RPMI7951 (cell line): ENCODE results near the gene SEMA4D. TPM values are rescaled to one million over a fixed set of nuclear protein-coding genes. Genes with fewer than 3 reads are reported as not detected.

ENCODE experiments used
- DNase-seq: peaks from one replicate; pipeline ENCODE4 v3.0.0-alpha.2; 2012; ENCODE audit warnings: low read depth
- total RNA-seq: library from RNA; depleted of rRNA; stranded (reverse); fragments of >200 nt; shearing (Covaris generic); gene quantifications from 2 replicates; pipeline ENCODE4 v1.2.3, GENCODE V29; 2014; rRNA removed

The SEMA4D gene
- total RNA-seq, 1 experiment from 2014 or later, result 0.12 TPM

GRCh38 chr9:89317282-89317681, 180.6 kb downstream of the SEMA4D start:
- no peak for DNase-seq

DNA sequence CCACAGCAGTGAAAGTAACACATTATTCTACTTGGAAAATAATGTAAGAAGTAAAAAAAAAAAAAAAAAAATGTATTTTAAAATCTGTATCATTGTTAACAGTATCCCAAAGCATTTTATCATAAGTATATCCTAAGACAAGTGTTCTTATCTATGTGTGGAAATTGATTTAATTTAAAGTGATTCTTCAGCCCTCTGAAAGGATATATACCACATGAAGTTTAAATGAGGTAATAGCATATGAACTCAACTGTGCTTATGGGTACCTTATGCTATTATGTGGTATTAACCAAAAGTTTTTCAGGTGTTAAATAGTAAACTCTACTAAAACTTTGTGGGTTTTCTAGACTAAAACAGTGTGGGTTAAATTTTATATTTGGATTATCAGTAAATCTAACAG, 182.4 kb downstream of the SEMA4D start:
- DNase-seq, result no peak

DNA sequence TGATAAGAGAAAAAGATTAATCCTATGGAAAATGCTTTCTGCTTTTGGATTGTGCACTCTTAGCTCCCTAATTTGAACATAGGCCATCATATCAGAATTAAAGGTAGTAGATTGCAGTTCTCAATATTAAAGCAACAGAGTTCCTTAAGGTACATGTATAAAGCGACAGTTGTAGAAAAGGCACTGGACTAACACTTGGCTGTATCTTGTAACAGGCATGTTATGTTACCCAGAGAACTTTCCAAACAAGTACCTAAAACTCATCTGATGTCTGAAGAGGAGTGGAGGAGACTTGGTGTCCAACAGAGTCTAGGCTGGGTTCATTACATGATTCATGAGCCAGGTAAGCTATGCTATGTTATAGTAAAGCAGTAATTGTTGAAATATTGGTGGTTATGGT, 183.0 kb downstream of the SEMA4D start:
- no peak for DNase-seq

DNA sequence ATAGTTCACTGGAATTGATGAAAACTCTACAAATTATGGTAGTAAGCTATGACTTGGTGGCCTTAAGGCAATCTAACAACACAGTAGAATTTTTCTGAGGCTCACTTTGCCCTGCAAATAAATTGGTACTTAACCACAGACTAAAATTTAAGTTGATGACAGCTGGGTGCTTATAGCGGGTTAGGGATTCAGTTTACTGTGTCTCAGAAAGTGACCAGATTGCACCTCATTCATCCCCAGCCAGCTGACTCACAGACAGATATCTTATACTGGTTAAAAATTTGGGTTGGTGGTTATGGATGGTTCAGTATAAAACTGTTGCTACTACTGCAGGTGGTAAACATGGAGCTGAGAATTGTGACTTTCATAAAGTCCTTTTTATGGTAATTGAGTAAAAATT, 184.1 kb downstream of the SEMA4D start:
- DNase-seq, result peak; percentile 14

DNA sequence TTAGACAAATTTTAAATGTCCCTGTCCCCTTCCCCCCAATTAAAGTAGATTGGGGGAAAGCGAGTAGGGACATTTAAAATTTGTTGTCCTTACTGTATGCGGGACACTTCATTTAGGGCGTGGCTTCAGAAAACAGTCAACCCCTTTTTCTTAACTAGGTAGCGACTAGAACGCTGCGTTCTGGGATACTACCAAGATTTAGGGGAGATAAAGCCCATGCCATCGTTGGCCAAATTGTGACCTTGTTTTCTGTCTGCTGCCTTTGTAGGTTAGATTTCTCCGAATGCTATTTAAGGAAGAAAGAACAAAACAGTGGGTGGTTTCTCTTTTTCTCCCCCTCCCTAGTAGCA, 185.7 kb downstream of the SEMA4D start:
- peak; percentile 28 for DNase-seq

DNA sequence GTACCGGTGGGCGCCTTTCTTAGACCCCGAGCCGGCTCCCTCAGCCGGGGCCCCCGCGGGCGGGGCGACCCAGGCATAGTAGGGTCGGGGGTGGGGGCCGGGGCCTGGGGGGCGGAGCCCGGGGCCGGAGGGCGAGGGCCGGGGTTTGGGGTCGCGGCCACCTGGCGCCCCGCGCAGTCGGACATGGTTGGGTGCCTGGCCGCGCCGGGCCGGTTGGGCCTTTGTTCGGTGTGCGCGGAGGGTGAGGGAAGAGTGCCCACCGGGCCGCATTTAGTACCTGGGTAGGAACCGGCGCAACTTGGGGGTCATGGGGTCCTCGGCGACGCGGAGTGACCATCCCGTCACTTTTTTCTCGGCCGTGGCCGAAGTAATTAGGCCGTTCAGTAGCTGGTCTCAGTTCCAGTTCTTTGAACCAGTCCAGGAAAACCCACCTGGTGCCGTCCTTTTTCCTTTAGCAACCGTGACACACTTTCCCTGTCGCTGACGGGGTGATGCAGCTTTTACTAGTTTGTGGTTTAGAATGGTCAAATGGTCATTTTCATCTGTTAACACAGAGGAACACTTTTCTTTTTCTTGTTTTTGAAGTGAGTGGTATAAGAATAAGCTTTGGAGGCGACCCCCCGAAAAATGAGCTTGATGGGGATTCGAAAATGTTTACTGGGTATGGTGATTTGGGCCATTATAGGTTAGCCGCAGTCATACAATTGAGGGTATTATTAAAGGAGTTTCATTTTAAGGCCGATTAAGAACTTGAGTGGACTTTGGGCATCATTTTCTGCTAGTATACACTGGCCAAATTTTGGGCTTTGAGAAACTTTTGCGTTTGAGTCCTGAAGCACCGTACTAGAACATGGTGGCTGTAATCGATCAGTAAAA, 186.3 kb downstream of the SEMA4D start:
- DNase-seq, result peak; percentile 4

Other genes starting within 250 kb of the SEMA4D start
- 934 and 1,193 TPM in 2 replicates for gene CKS2, start 186.9 kb downstream of the SEMA4D start, total RNA-seq
- 10.0 and 11.1 TPM in 2 replicates for gene SECISBP2, start 179.6 kb downstream of the SEMA4D start, total RNA-seq
- 0.12 TPM in 1 of 2 replicates, not detected in the other for gene GADD45G, start 106.9 kb upstream of the SEMA4D start, total RNA-seq